WTC11 (cell line): ENCODE results near the gene TSSC4. TPM values are rescaled to one million over a fixed set of nuclear protein-coding genes. Genes with fewer than 3 reads are reported as not detected.

ENCODE experiments used
- ATAC-seq: fragments of 200-7000 bp; cut with Tn5 transposase; 2 replicates; pipeline ENCODE4 v1.10.0; 2021; ENCODE audit warnings: mild to moderate bottlenecking, moderate library complexity
- CTCF ChIA-PET: fragments of 300-600 bp; sonication (Branson Sonifier 250); formaldehyde crosslinking; loops from one replicate; lab custom pipeline; 2021; ENCODE audit warnings: antibody characterized with exemption; lab: Charles Lee
- POLR2A ChIA-PET: fragments of 350-600 bp; sonication (Branson Sonifier 250); formaldehyde crosslinking; loops from one replicate; lab custom pipeline; 2021; ENCODE audit warnings: antibody characterized with exemption; lab: Charles Lee
- DNase-seq: peaks from one replicate; pipeline ENCODE4 v3.0.0; 2021; ENCODE audit warnings: low spot score
- H3K27ac Mint-ChIP-seq: 2 replicates; pipeline ENCODE4 v1.8.0; 2021; ENCODE audit warnings: mixed read lengths
- H3K27me3 Mint-ChIP-seq: 2 replicates; pipeline ENCODE4 v1.8.0; 2021; ENCODE audit warnings: low read depth, mild to moderate bottlenecking, moderate library complexity, mixed read lengths
- H3K36me3 Mint-ChIP-seq: 2 replicates; pipeline ENCODE4 v1.8.0; 2021; ENCODE audit warnings: mixed read lengths
- H3K4me1 Mint-ChIP-seq: 2 replicates; pipeline ENCODE4 v1.8.0; 2022; ENCODE audit warnings: mixed read lengths
- H3K4me3 Mint-ChIP-seq: 2 replicates; pipeline ENCODE4 v1.8.0; 2021; ENCODE audit warnings: mild to moderate bottlenecking, moderate library complexity, mixed read lengths
- H3K9me3 Mint-ChIP-seq: 2 replicates; pipeline ENCODE4 v1.8.0; 2021; ENCODE audit warnings: mixed read lengths
- ATF3 ChIP-seq: sonication (generic); formaldehyde crosslinking; conservative IDR thresholded peaks from 2 replicates; pipeline ENCODE4 v1.8.1; 2022; ENCODE audit warnings: mild to moderate bottlenecking, missing genetic modification reagents
- ATF6 ChIP-seq: sonication (generic); formaldehyde crosslinking; IDR thresholded peaks from 2 replicates; pipeline ENCODE4 v1.8.1; 2023; ENCODE audit warnings: mild to moderate bottlenecking, missing genetic modification reagents
- CREB1 ChIP-seq: sonication (generic); formaldehyde crosslinking; IDR thresholded peaks from 2 replicates; pipeline ENCODE4 v1.8.0; 2023; ENCODE audit warnings: mild to moderate bottlenecking, missing genetic modification reagents
- CTCF ChIP-seq: fragments of 200-600 bp; IDR thresholded peaks from 2 replicates; pipeline ENCODE4 v1.8.0; 2022; ENCODE audit warnings: antibody characterized with exemption
- E2F1 ChIP-seq: sonication (generic); formaldehyde crosslinking; IDR thresholded peaks from 2 replicates; pipeline ENCODE4 v1.8.0; 2022; ENCODE audit warnings: mild to moderate bottlenecking, missing genetic modification reagents
- EMX1 ChIP-seq: fragments of 250-450 bp; sonication (Bioruptor Pico); IDR thresholded peaks from 2 replicates; pipeline ENCODE4 v1.8.0; 2021; ENCODE audit warnings: mild to moderate bottlenecking
- FOXP1 ChIP-seq: sonication (generic); formaldehyde crosslinking; IDR thresholded peaks from 2 replicates; pipeline ENCODE4 v1.8.0; 2022; ENCODE audit warnings: missing genetic modification reagents, mild to moderate bottlenecking, moderate library complexity, borderline replicate concordance
- IRF1 ChIP-seq: sonication (generic); formaldehyde crosslinking; IDR thresholded peaks from 2 replicates; pipeline ENCODE4 v1.8.0; 2023; ENCODE audit warnings: missing genetic modification reagents
- KAT7 ChIP-seq: sonication (generic); formaldehyde crosslinking; IDR thresholded peaks from 2 replicates; pipeline ENCODE4 v1.8.1; 2023; ENCODE audit warnings: missing genetic modification reagents, mild to moderate bottlenecking, borderline replicate concordance
- MLX ChIP-seq: sonication (generic); formaldehyde crosslinking; IDR thresholded peaks from 2 replicates; pipeline ENCODE4 v1.8.1; 2023; ENCODE audit warnings: mild to moderate bottlenecking, missing genetic modification reagents, moderate library complexity
- NR2C2 ChIP-seq: sonication (generic); formaldehyde crosslinking; IDR thresholded peaks from 2 replicates; pipeline ENCODE4 v1.8.0; 2022; ENCODE audit warnings: mild to moderate bottlenecking, missing genetic modification reagents
- SOX15 ChIP-seq: fragments of 250-450 bp; sonication (Bioruptor Pico); IDR thresholded peaks from 2 replicates; pipeline ENCODE4 v1.9.0; 2021; ENCODE audit warnings: mild to moderate bottlenecking
- SP1 ChIP-seq: sonication (generic); formaldehyde crosslinking; conservative IDR thresholded peaks from 2 replicates; pipeline ENCODE4 v1.8.1; 2022; ENCODE audit warnings: missing genetic modification reagents
- ZNF232 ChIP-seq: sonication (generic); formaldehyde crosslinking; IDR thresholded peaks from 2 replicates; pipeline ENCODE4 v1.8.0; 2022; ENCODE audit warnings: mild to moderate bottlenecking, missing genetic modification reagents
- ZNF671 ChIP-seq: fragments of 250-450 bp; sonication (Bioruptor Pico); IDR thresholded peaks from 2 replicates; pipeline ENCODE4 v1.8.0; 2021; ENCODE audit warnings: mild to moderate bottlenecking
- ZSCAN18 ChIP-seq: fragments of 250-450 bp; sonication (Bioruptor Pico); IDR thresholded peaks from 2 replicates; pipeline ENCODE4 v2.1.2; 2022; ENCODE audit warnings: mild to moderate bottlenecking, moderate library complexity
- total RNA-seq: library from RNA; stranded (reverse); gene quantifications from 3 replicates; pipeline ENCODE4 v1.2.3, GENCODE V29; 2021

The TSSC4 gene
- total RNA-seq, 1 experiment from 2014 or later, result 41.4 TPM

GRCh38 chr11:2404735-2405196, 4.2 kb downstream of the TSSC4 start:
- POLR2A ChIA-PET, result no interaction called here
- Mint-ChIP-seq H3K4me1 (peaks cover 3% of the 10 kb centered on the region; the same call in 1 of the 2 replicates), H3K4me3 (no peak overlapping the region), H3K9me3 (no peaks in the 10 kb centered on the region), H3K36me3 (peaks cover 7% of the 10 kb centered on the region; the same call in 1 of the 2 replicates), H3K27me3 (no peaks in the 10 kb centered on the region), H3K27ac (no peak overlapping the region)
- TF ChIP-seq NR2C2 (no peak), CTCF (no peak), FOXP1 (CRISPR knock-in tag) (0 out of 2 replicates have a peak, but pooled peaks have one; percentile 49), EMX1 (no peak)
- CTCF ChIA-PET, result interaction anchor here (1.9 to 7.7 kb wide), 2 partner anchors 15 to 99 kb away, joined by 5 to 81 read pairs; no protein-coding TSS in a partner anchor
- no peak for DNase-seq
- no peak for ATAC-seq

GRCh38 chr11:2406451-2406850, 5.9 kb downstream of the TSSC4 start:
- no peak for DNase-seq
- H3K4me1 Mint-ChIP-seq, result peaks cover 1% of the 10 kb centered on the region; the same call in 1 of the 2 replicates
- ATAC-seq, result no peak
- CTCF ChIA-PET, result interaction anchor here (1.9 kb wide), 1 partner anchor 101 kb away, joined by 5 read pairs; no protein-coding TSS in a partner anchor
- H3K27me3 Mint-ChIP-seq, result no peaks in the 10 kb centered on the region
- H3K27ac Mint-ChIP-seq, result no peak overlapping the region
- H3K36me3 Mint-ChIP-seq, result peaks cover 7% of the 10 kb centered on the region; the same call in 1 of the 2 replicates
- TF ChIP-seq ATF6, result no peak
- no peak for TF ChIP-seq ATF3 (CRISPR knock-in tag)
- no peak for TF ChIP-seq SOX15
- TF ChIP-seq IRF1 (CRISPR knock-in tag), result no peak
- no peak for TF ChIP-seq MLX (CRISPR knock-in tag)
- no peak for TF ChIP-seq CREB1 (CRISPR knock-in tag)
- TF ChIP-seq KAT7 (CRISPR knock-in tag), result no peak
- TF ChIP-seq ZNF671 (CRISPR knock-in tag), result no peak
- TF ChIP-seq SP1 (CRISPR knock-in tag), result no peak
- no peak for TF ChIP-seq E2F1 (CRISPR knock-in tag)
- no peak for TF ChIP-seq ZNF232 (CRISPR knock-in tag)
- TF ChIP-seq ZSCAN18, result no peak
- no peaks in the 10 kb centered on the region for H3K9me3 Mint-ChIP-seq
- POLR2A ChIA-PET, result no interaction called here
- no peak overlapping the region for H3K4me3 Mint-ChIP-seq
